HG03565 (cell line): ENCODE measurements around the gene POU6F1.

ENCODE experiments used
- ATAC-seq: cut with Tn5 transposase; IDR thresholded peaks from one replicate; pipeline ENCODE4 v1.9.1; 2021; ENCODE audit warnings: mild to moderate bottlenecking, moderate library complexity; ENCODE audit not compliant: unreplicated experiment

POU6F1 gene

GRCh38 chr12:51198568-51199365 is 19.1 kb downstream of the POU6F1 start:
- ATAC-seq, result no peak

- no peak for ATAC-seq
Observed at GRCh38 chr12:51197736-51198567, 19.9 kb downstream of the POU6F1 start.

DNA sequence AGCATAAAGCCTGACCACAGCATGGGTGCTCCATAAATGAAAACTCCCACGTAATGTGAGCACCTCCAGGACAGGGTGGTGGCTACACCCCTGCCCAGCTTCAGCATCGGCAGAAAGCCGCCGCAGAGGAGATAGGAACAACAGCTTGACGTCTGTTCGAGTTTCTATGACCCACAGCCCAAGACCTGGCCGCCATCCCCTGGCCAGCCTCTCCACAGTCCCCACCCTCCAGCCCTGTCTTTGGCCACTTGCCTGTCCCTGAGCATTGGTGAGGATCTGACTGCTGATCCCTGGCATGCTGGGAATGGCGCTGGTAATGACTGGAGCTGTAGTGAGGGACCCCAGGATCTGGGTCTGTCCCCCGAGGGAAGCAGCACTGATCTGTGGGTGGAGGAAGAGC is 21.3 kb downstream of the POU6F1 start:
- no peak for ATAC-seq

- no peak for ATAC-seq
Observed at GRCh38 chr12:51195841-51196240, 22.0 kb downstream of the POU6F1 start.

- ATAC-seq, result no peak
Observed at GRCh38 chr12:51192284-51192671, 25.6 kb downstream of the POU6F1 start.

DNA sequence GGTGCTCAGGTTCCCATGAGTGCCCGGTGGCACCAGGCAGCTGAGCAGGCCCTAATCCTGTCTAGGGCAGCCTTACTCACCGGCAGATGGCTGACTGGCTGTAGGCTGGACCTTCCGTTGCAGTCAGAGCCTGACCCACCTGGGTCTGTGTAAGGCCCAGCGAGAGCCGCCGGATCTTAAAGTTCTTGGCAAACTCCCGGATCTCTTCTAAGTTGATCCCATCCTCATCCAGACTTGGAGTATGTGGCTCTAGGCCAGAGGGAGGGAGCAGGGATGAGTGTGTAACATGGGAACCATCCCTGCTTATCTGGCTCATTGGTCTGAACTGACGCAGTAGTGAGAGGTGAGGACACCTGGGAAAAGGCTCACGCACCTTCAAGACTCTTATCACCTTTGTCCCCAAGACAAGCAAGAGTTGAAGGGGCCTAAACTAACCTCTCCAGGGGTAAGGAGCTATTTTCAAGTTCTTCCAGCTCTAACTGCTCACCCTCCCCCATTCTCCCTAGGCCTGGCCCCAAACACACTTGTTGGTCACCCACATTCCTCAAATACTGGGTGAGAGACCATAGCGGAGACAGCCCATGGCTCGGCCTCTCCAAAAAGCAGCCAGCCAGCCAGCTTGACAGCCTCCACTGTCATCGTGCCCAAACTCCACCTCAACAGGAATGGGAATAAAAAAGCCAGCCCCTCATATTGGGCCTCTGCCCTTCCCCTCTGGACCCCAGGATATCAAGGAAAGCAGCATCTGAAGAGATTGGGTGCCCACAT is 26.2 kb downstream of the POU6F1 start:
- no peak for ATAC-seq

GRCh38 chr12:51190820-51191219 is 27.0 kb downstream of the POU6F1 start:
- no peak for ATAC-seq

- ATAC-seq, result no peak
Observed at GRCh38 chr12:51189790-51190355, 28.0 kb downstream of the POU6F1 start.

GRCh38 chr12:51188359-51189051 is 29.4 kb downstream of the POU6F1 start:
- peak; percentile 60 for ATAC-seq

GRCh38 chr12:51187370-51187987 is 30.4 kb downstream of the POU6F1 start:
- no peak for ATAC-seq

GRCh38 chr12:51186465-51187085 is 31.3 kb downstream of the POU6F1 start:
- ATAC-seq, result no peak

- no peak for ATAC-seq
Observed at GRCh38 chr12:51185171-51185717, 32.6 kb downstream of the POU6F1 start.

GRCh38 chr12:51183816-51184215 is 34.0 kb downstream of the POU6F1 start:
- ATAC-seq, result no peak

DNA sequence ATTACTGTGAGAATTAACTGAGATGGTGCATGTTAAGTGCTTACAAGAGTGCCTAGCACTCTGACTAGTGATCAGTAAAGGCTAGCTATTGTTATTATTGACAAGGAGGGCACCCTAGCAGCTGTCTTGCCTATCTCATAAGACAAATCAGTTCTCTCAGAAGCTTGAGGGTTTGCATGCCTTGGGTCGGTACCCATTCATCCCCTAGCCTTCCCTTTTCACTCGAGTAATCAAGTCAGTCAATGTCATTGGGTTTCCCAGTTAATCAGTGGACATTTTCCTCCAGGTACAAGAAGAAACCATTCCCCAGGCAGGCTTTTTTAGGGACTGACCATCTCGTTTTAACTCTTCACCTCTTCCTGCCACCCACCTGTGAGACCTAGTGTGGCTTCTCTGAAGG is 34.5 kb downstream of the POU6F1 start:
- no peak for ATAC-seq

DNA sequence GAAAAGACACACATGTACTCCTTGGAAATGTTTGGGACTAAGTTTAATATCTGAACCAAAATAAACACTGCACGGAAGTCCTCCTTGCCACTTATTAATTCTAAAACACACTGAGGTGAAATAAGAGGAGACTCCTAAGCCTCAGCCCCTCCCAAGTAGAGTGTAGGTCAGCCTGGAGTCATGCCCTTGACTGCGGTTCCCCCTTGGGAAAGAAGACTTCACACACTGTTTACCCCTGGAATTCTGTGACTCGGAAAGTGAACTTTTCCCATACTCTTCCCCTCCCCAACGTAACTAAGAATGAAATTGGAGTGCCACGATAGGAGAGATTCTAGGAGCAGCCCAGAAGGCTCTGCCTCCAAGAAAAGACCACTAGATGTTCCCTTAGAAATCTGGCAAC is 36.3 kb downstream of the POU6F1 start:
- ATAC-seq, result no peak

GRCh38 chr12:51177897-51178296 is 40.0 kb downstream of the POU6F1 start:
- ATAC-seq, result no peak

- no peak for ATAC-seq
Observed at GRCh38 chr12:51174501-51174900, 43.4 kb downstream of the POU6F1 start.

GRCh38 chr12:51172515-51173431 is 45.1 kb downstream of the POU6F1 start, which contains the start of gene TFCP2:
TSS of gene TFCP2 (minus strand) at chr12:51173135. CDS start at chr12:51172422, 713 bp downstream.
- peak; percentile 94 for ATAC-seq
